SK-N-SH (cell line): ENCODE measurements around the gene PCP2. TPM values are rescaled to one million over a fixed set of nuclear protein-coding genes. Genes with fewer than 3 reads are reported as not detected.

Source experiments
- CTCF ChIA-PET: fragments of 300-600, 350-600 bp; formaldehyde crosslinking; extraction: SDS; loops from one replicate; lab custom pipeline; 2021; lab: Yijun Ruan, JAX
- POLR2A ChIA-PET: fragments of 350-600 bp; sonication (Branson Sonifier 250); formaldehyde crosslinking; extraction: SDS; loops from one replicate; lab custom pipeline; 2020; ENCODE audit warnings: antibody characterized with exemption, inconsistent platforms; lab: Yijun Ruan, JAX
- DNase-seq: peaks from one replicate; pipeline ENCODE4 v3.0.0; 2012
- H2AFZ ChIP-seq: fragments of 200-600 bp; sonication (generic); 2 replicates; pipeline ENCODE4 v1.8.1; 2016; ENCODE audit warnings: antibody characterized with exemption, mild to moderate bottlenecking, low read depth
- H3F3A ChIP-seq: fragments of 200-600 bp; sonication (generic); replicated peaks from 2 replicates; pipeline ENCODE3; 2016; ENCODE audit warnings: antibody characterized with exemption, mild to moderate bottlenecking; ENCODE audit not compliant: insufficient read depth
- H3K27ac ChIP-seq, 2 experiments: fragments of 200-500 bp in 1 of 2; fragments of 200-600 bp in 1 of 2; sonication (Bioruptor generic) in 1 of 2; sonication (generic), shearing (Covaris generic) in 1 of 2; 2 replicates each; pipeline versions ENCODE4 v1.5.1 to v1.6.1; 2014 to 2016; ENCODE audit warnings: low read depth in 2 of 2, inconsistent platforms in 1 of 2, low read length in 1 of 2, mild to moderate bottlenecking in 1 of 2, mixed read lengths in 1 of 2
- H3K27me3 ChIP-seq: fragments of 200-600 bp; sonication (generic), shearing (Covaris generic); 2 replicates; pipeline ENCODE4 v1.6.1; 2016; ENCODE audit warnings: mixed run types; ENCODE audit not compliant: insufficient read depth
- H3K36me3 ChIP-seq, 2 experiments: fragments of 200-500 bp in 1 of 2; fragments of 200-600 bp in 1 of 2; sonication (Bioruptor generic) in 1 of 2; sonication (generic) in 1 of 2; replicated peaks in 1 of 2; 2 replicates each; pipeline versions ENCODE3 to v1.5.1; 2014 to 2016; ENCODE audit warnings: low read length in 1 of 2, mild to moderate bottlenecking in 1 of 2; ENCODE audit not compliant: insufficient read depth in 2 of 2, control insufficient read depth in 1 of 2
- H3K4me1 ChIP-seq, 2 experiments: fragments of 200-500 bp in 1 of 2; fragments of 200-600 bp in 1 of 2; sonication (Bioruptor generic) in 1 of 2; sonication (generic), shearing (Covaris generic) in 1 of 2; 2 replicates each; pipeline versions ENCODE4 v1.5.1 to v1.6.1; 2014 to 2016; ENCODE audit warnings: low read depth in 1 of 2, low read length in 1 of 2, mixed run types in 1 of 2; ENCODE audit not compliant: insufficient read depth in 2 of 2, control insufficient read depth in 1 of 2
- H3K4me2 ChIP-seq: fragments of 200-600 bp; sonication (generic), shearing (Covaris generic); 2 replicates; pipeline ENCODE4 v1.6.1; 2017; ENCODE audit warnings: mixed run types
- H3K4me3 ChIP-seq, 2 experiments: fragments of 200-500 bp in 1 of 2; fragments of 200-600 bp in 1 of 2; sonication (Bioruptor generic) in 1 of 2; sonication (generic), shearing (Covaris generic) in 1 of 2; 2 replicates each; pipeline versions ENCODE4 v1.5.1 to v1.8.1; 2014 to 2016; ENCODE audit warnings: low read depth in 2 of 2, inconsistent platforms in 1 of 2, low read length in 1 of 2, mild to moderate bottlenecking in 1 of 2, mixed read lengths in 1 of 2, moderate library complexity in 1 of 2
- H3K79me2 ChIP-seq: fragments of 200-600 bp; sonication (generic); 2 replicates; pipeline ENCODE4 v1.8.1; 2017; ENCODE audit warnings: mild to moderate bottlenecking; ENCODE audit not compliant: insufficient read depth
- H3K9ac ChIP-seq: fragments of 200-600 bp; sonication (generic); 2 replicates; pipeline ENCODE4 v1.6.1; 2017; ENCODE audit warnings: mixed run types
- H3K9me2 ChIP-seq: fragments of 200-600 bp; sonication (generic); 2 replicates; pipeline ENCODE4 v1.6.1; 2017; ENCODE audit warnings: mixed run types
- H3K9me3 ChIP-seq: fragments of 200-600 bp; sonication (generic); 2 replicates; pipeline ENCODE4 v1.6.1; 2017; ENCODE audit warnings: mixed run types, mild to moderate bottlenecking, moderate library complexity
- H4K20me1 ChIP-seq: fragments of 200-600 bp; sonication (generic); 2 replicates; pipeline ENCODE4 v1.6.1; 2017; ENCODE audit warnings: mild to moderate bottlenecking, mixed run types; ENCODE audit not compliant: insufficient read depth
- CTCF ChIP-seq: fragments of 200-600 bp; sonication (generic); IDR thresholded peaks from 2 replicates; pipeline ENCODE4 v1.6.1; 2017; ENCODE audit warnings: antibody characterized with exemption, mild to moderate bottlenecking, moderate library complexity
- ELF1 ChIP-seq: IDR thresholded peaks from 2 replicates; pipeline ENCODE4 v1.4.0; 2012
- EZH2phosphoT487 ChIP-seq: fragments of 200-600 bp; sonication (generic); IDR thresholded peaks from 2 replicates; pipeline ENCODE4 v1.6.1; 2017; ENCODE audit warnings: low read depth, mixed run types, mild to moderate bottlenecking, antibody characterized with exemption, moderate library complexity, borderline replicate concordance
- GABPA ChIP-seq: IDR thresholded peaks from 2 replicates; pipeline ENCODE4 v1.4.0; 2012; ENCODE audit warnings: low read depth, mild to moderate bottlenecking
- IRF3 ChIP-seq: fragments of 150-350 bp; IDR thresholded peaks from 2 replicates; pipeline ENCODE4 v1.6.1; 2016; ENCODE audit warnings: mild to moderate bottlenecking, low read depth, low read length
- NRF1 ChIP-seq: IDR thresholded peaks from 2 replicates; pipeline ENCODE4 v1.6.1; 2012; ENCODE audit warnings: low read depth, mild to moderate bottlenecking, low read length
- POLR2AphosphoS5 ChIP-seq: IDR thresholded peaks from 2 replicates; pipeline ENCODE4 v1.6.1; 2012; ENCODE audit warnings: low read depth, low read length
- REST ChIP-seq: IDR thresholded peaks from 2 replicates; pipeline ENCODE4 v1.6.1; 2012; ENCODE audit warnings: mild to moderate bottlenecking, low read depth, low read length, moderate library complexity
- RXRA ChIP-seq: IDR thresholded peaks from 2 replicates; pipeline ENCODE4 v1.4.0; 2012; ENCODE audit warnings: low read depth, mild to moderate bottlenecking, borderline replicate concordance
- SMC3 ChIP-seq: IDR thresholded peaks from 2 replicates; pipeline ENCODE4 v1.6.1; 2012; ENCODE audit warnings: low read depth, low read length, improper control_type of control experiment
- TAF1 ChIP-seq: IDR thresholded peaks from 2 replicates; pipeline ENCODE4 v1.6.1; 2012; ENCODE audit warnings: low read depth, mild to moderate bottlenecking, low read length, moderate library complexity, borderline replicate concordance
- TEAD4 ChIP-seq: IDR thresholded peaks from 2 replicates; pipeline ENCODE4 v1.4.0; 2012; ENCODE audit warnings: mild to moderate bottlenecking, borderline replicate concordance; ENCODE audit not compliant: insufficient read depth
- USF1 ChIP-seq: IDR thresholded peaks from 2 replicates; pipeline ENCODE4 v1.4.0; 2012; ENCODE audit warnings: low read depth, borderline replicate concordance
- YY1 ChIP-seq: IDR thresholded peaks from 2 replicates; pipeline ENCODE4 v1.4.0; 2012; ENCODE audit warnings: low read depth, mild to moderate bottlenecking
- ZBTB33 ChIP-seq: IDR thresholded peaks from 2 replicates; pipeline ENCODE4 v1.4.0; 2012; ENCODE audit warnings: low read depth, borderline replicate concordance
- WGBS: methylation state at CpG from one replicate; pipeline ENCODE4 v1.1.6; 2017; ENCODE audit warnings: low lambda C conversion rate; 5-methylcytosine and 5-hydroxymethylcytosine counted together
- polyA plus RNA-seq, 3 experiments: library from polyadenylated mRNA; depleted of rRNA; stranded (reverse); fragments of >200 nt; gene quantifications; 2 replicates each; pipeline ENCODE4 v1.2.3, GENCODE V29; 2012
- TF ChIP-seq, protein P1 (sequence below): IDR thresholded peaks from 2 replicates; pipeline ENCODE4 v1.4.0; 2012; ENCODE audit warnings: low read depth

The PCP2 gene
- polyA plus RNA-seq, 1 of the 3 experiments (the other 2 are of a cell fraction), result not detected

DNA sequence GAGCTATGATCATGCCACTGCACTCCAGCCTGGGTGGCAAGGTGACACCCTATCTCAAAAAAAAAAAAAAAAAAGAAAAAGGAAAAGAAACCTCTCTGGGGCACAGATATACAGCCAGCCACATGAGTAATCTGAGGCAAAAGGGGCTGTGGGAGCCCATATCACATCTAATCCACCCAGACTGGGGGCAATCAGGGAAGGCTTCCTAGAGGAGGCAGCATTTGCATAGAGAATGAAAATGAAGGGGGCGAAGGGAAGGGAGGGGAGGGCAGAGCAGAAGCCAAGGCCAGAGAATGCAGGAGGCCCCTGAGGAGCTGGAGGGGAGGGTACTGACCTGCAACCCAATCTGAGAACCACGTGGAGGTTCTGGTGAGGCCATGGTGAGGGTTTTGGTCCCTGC, 16.6 kb upstream of the PCP2 start:
- Histone ChIP-seq H3F3A (no peaks in the 10 kb centered on the region), H3K9me2 (no peaks in the 10 kb centered on the region), H3K4me2 (no peak overlapping the region), H3K9ac (no peak overlapping the region), H3K4me3 (no peak overlapping the region), H3K9me3 (no peaks in the 10 kb centered on the region), H3K36me3 (no peaks in the 10 kb centered on the region), H3K79me2 (no peaks in the 10 kb centered on the region), H3K27ac (no peak overlapping the region), H2AFZ (no peak overlapping the region), H3K27me3 (peaks cover 49% of the 10 kb centered on the region), H3K4me1 (peaks cover 0 to 3% of the 10 kb centered on the region in 2 experiments; a peak in 1 of 4 replicates), H4K20me1 (no peaks in the 10 kb centered on the region)
- no peak for TF ChIP-seq EZH2phosphoT487
- no peak for TF ChIP-seq YY1
- no peak for TF ChIP-seq ZBTB33
- TF ChIP-seq ELF1, result no peak
- TF ChIP-seq RXRA, result no peak
- no peak for TF ChIP-seq SMC3
- TF ChIP-seq USF1, result no peak
- TF ChIP-seq, protein P1, sequence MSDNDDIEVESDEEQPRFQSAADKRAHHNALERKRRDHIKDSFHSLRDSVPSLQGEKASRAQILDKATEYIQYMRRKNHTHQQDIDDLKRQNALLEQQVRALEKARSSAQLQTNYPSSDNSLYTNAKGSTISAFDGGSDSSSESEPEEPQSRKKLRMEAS, result no peak
- ChIA-PET POLR2A (no interaction called here), CTCF (interaction anchor here (1.2 to 5.7 kb wide), 4 partner anchors 30 to 150 kb away, joined by 3 to 43 read pairs (median 18); partner anchors contain the start of gene TRAPPC5)
- 6% methylated on average over 2 of the region's 2 CpGs for WGBS
- DNase-seq, result peak; percentile 19

DNA sequence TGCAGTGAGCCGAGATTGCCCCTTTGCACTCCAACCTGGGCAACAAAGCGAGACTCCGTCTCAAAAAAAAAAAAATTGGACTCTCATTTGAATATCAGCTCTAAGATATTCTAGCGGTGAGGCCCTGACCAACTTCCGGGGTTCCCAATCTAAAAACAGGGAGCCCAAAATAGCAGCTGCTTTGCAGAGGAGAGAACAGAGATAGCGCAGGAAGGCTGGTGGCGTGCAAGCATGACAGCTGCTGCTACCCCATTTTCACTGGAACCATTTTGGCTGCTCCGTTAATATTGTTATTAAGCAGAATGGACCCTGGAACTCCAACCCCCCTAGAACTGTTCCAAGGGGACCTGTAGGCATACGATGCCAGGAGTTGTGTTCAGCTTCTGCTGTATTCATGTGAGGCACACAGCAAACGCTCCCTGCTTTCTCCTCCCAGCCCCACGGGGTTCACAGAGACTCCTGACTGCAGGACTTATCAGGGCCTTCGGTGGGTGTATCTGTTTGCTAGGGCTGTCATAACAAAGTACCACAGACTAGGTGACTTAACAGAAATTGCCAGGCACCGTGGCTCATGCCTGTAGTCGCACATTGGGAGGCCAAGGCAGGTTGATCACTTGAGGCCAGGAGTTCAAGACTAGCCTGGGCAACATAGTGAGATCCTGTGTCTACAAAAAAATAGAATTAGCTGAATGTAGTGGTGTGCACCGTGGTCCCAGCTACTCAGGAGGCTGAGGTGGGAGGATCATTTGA, 14.9 kb upstream of the PCP2 start:
- no peak overlapping the region for H3K9ac ChIP-seq
- no peaks in the 10 kb centered on the region for H3K36me3 ChIP-seq
- H3K4me3 ChIP-seq, result no peak overlapping the region
- H3K79me2 ChIP-seq, result no peaks in the 10 kb centered on the region
- H2AFZ ChIP-seq, result no peak overlapping the region
- no peak overlapping the region for H3K4me2 ChIP-seq
- no peaks in the 10 kb centered on the region for H3F3A ChIP-seq
- peaks cover 51% of the 10 kb centered on the region for H3K27me3 ChIP-seq
- no peaks in the 10 kb centered on the region for H3K9me2 ChIP-seq
- no peak for DNase-seq
- CTCF ChIA-PET, result interaction anchor here (1.9 to 5.7 kb wide), 2 partner anchors 32 to 80 kb away, joined by 11 to 43 read pairs; partner anchors contain the start of gene TRAPPC5
- no peak overlapping the region for H3K27ac ChIP-seq
- POLR2A ChIA-PET, result no interaction called here
- no peaks in the 10 kb centered on the region for H3K9me3 ChIP-seq
- WGBS, result 32% methylated on average over 15 of the region's 15 CpGs
- H3K4me1 ChIP-seq, result peaks cover 0 to 3% of the 10 kb centered on the region in 2 experiments; a peak in 1 of 4 replicates
- no peaks in the 10 kb centered on the region for H4K20me1 ChIP-seq
- TF ChIP-seq RXRA, result no peak
- TF ChIP-seq TEAD4, result no peak
- no peak for TF ChIP-seq IRF3
- TF ChIP-seq ELF1, result no peak
- TF ChIP-seq TAF1, result no peak
- no peak for TF ChIP-seq CTCF
- no peak for TF ChIP-seq GABPA
- no peak for TF ChIP-seq REST
- no peak for TF ChIP-seq NRF1
- no peak for TF ChIP-seq POLR2AphosphoS5
